HepG2 (cell line): Measurements from ENCODE around the gene ATP5F1C. TPM values are rescaled to one million over a fixed set of nuclear protein-coding genes. Genes with fewer than 3 reads are reported as not detected.
A peak's percentile ranks its signal among the peaks of the same experiment; 100 is the strongest.

Source experiments
- AHDC1 ChIP-seq: sonication (generic); formaldehyde crosslinking; IDR thresholded peaks from 2 replicates; pipeline ENCODE4 v1.5.1; 2020; ENCODE audit warnings: mild to moderate bottlenecking, missing genetic modification reagents, borderline replicate concordance
- BRD4 ChIP-seq: sonication (generic); formaldehyde crosslinking; IDR thresholded peaks from 2 replicates; pipeline ENCODE4 v1.4.0; 2020; ENCODE audit warnings: missing genetic modification reagents
- MYNN ChIP-seq: sonication (generic); formaldehyde crosslinking; IDR thresholded peaks from 2 replicates; pipeline ENCODE4 v1.4.0; 2020; ENCODE audit warnings: mild to moderate bottlenecking, low read depth, missing genetic modification reagents
- NCOA1 ChIP-seq: sonication (generic); formaldehyde crosslinking; IDR thresholded peaks from 2 replicates; pipeline ENCODE4 v1.9.0; 2021; ENCODE audit warnings: missing genetic modification reagents
- PHF21A ChIP-seq: sonication (generic); formaldehyde crosslinking; IDR thresholded peaks from 2 replicates; pipeline ENCODE4 v1.5.0; 2020; ENCODE audit warnings: mild to moderate bottlenecking, missing genetic modification reagents
- PRDM15 ChIP-seq: sonication (generic); formaldehyde crosslinking; IDR thresholded peaks from 2 replicates; pipeline ENCODE4 v1.4.0; 2020; ENCODE audit warnings: missing genetic modification reagents
- YY1 ChIP-seq: IDR thresholded peaks from 2 replicates; pipeline ENCODE4 v1.6.1; 2011; ENCODE audit warnings: low read length, low read depth, moderate library complexity, mild to moderate bottlenecking; ENCODE audit not compliant: insufficient read depth, insufficient replicate concordance
- ZFP36 ChIP-seq: fragments of 150-350 bp; IDR thresholded peaks from 2 replicates; pipeline ENCODE4 v1.6.1; 2018; ENCODE audit warnings: borderline replicate concordance, low read length, low read depth; ENCODE audit not compliant: partially characterized antibody
- ZNF143 ChIP-seq: sonication (generic); formaldehyde crosslinking; IDR thresholded peaks from 2 replicates; pipeline ENCODE4 v1.4.0; 2020; ENCODE audit warnings: missing genetic modification reagents
- ZNF24 ChIP-seq: fragments of 450-650 bp; IDR thresholded peaks from 2 replicates; pipeline ENCODE4 v1.6.1; 2017; ENCODE audit warnings: antibody characterized with exemption, mild to moderate bottlenecking
- ZNF33A ChIP-seq: sonication (generic); formaldehyde crosslinking; IDR thresholded peaks from 2 replicates; pipeline ENCODE4 v1.5.1; 2020; ENCODE audit warnings: missing genetic modification reagents, mild to moderate bottlenecking, moderate library complexity, borderline replicate concordance
- ZSCAN20 ChIP-seq: sonication (generic); formaldehyde crosslinking; IDR thresholded peaks from 2 replicates; pipeline ENCODE4 v1.4.0; 2020; ENCODE audit warnings: missing genetic modification reagents, mild to moderate bottlenecking, borderline replicate concordance
- polyA plus RNA-seq, 8 experiments: library from polyadenylated mRNA; depleted of rRNA in 3 of 8; stranded (reverse) in 7 of 8; unstranded in 1 of 8; fragments of >200 nt; fragmentation: Illumina TruSeq in 4 of 8; extraction: Trizol in 4 of 8; gene quantifications; 2 replicates each; pipeline versions ENCODE4 v1.2.1 to v1.2.3, GENCODE V29; 2011 to 2016; ENCODE audit warnings: low read depth in 4 of 8, missing spikeins in 1 of 8, mixed read lengths in 1 of 8; ENCODE audit not compliant: insufficient read depth in 1 of 8
- total RNA-seq, 5 experiments: library from RNA; depleted of rRNA; stranded (reverse); fragments of >200 nt; fragmentation: Illumina TruSeq; extraction: Trizol; gene quantifications; 2 replicates each; pipeline ENCODE4 v1.2.3, GENCODE V29; 2016; ENCODE audit warnings: low read depth in 1 of 5
- TF ChIP-seq, protein P1 (sequence below): sonication (generic); formaldehyde crosslinking; conservative IDR thresholded peaks from 2 replicates; pipeline ENCODE4 v1.4.0; 2020; ENCODE audit warnings: missing genetic modification reagents
- TF ChIP-seq, protein P2 (sequence below): sonication (generic); formaldehyde crosslinking; IDR thresholded peaks from 2 replicates; pipeline ENCODE4 v1.5.0; 2020; ENCODE audit warnings: mild to moderate bottlenecking, missing genetic modification reagents

The ATP5F1C gene
- total and polyA plus RNA-seq, 2 of the 13 experiments (the other 11 are each of a cell fraction or from before 2014, with no cell fraction given): 407 to 416 TPM

GRCh38 chr10:7787857-7788638 lies at the start of gene ATP5F1C, which contains the start of gene KIN (continued):
- TF ChIP-seq NCOA1 (no peak), ZNF143 (CRISPR knock-in tag) (peak; percentile 51), ZFP36 (no peak), PHF21A (CRISPR knock-in tag) (no peak), BRD4 (CRISPR knock-in tag) (0 out of 2 replicates have a peak, but pooled peaks have one; percentile 54), ZSCAN20 (CRISPR knock-in tag) (no peak), PRDM15 (no peak), YY1 (peak; percentile 83), ZNF33A (CRISPR knock-in tag) (no peak), ZNF24 (no peak), AHDC1 (CRISPR knock-in tag) (0 out of 2 replicates have a peak, but pooled peaks have one; percentile 29), MYNN (CRISPR knock-in tag) (peak; percentile 44; the same call in 1 of the 2 replicates)
- TF ChIP-seq, protein P1, sequence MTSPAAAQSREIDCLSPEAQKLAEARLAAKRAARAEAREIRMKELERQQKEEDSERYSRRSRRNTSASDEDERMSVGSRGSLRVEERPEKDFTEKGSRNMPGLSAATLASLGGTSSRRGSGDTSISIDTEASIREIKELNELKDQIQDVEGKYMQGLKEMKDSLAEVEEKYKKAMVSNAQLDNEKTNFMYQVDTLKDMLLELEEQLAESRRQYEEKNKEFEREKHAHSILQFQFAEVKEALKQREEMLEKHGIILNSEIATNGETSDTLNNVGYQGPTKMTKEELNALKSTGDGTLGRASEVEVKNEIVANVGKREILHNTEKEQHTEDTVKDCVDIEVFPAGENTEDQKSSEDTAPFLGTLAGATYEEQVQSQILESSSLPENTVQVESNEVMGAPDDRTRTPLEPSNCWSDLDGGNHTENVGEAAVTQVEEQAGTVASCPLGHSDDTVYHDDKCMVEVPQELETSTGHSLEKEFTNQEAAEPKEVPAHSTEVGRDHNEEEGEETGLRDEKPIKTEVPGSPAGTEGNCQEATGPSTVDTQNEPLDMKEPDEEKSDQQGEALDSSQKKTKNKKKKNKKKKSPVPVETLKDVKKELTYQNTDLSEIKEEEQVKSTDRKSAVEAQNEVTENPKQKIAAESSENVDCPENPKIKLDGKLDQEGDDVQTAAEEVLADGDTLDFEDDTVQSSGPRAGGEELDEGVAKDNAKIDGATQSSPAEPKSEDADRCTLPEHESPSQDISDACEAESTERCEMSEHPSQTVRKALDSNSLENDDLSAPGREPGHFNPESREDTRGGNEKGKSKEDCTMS (CRISPR knock-in tag): no peak
- TF ChIP-seq, protein P2, sequence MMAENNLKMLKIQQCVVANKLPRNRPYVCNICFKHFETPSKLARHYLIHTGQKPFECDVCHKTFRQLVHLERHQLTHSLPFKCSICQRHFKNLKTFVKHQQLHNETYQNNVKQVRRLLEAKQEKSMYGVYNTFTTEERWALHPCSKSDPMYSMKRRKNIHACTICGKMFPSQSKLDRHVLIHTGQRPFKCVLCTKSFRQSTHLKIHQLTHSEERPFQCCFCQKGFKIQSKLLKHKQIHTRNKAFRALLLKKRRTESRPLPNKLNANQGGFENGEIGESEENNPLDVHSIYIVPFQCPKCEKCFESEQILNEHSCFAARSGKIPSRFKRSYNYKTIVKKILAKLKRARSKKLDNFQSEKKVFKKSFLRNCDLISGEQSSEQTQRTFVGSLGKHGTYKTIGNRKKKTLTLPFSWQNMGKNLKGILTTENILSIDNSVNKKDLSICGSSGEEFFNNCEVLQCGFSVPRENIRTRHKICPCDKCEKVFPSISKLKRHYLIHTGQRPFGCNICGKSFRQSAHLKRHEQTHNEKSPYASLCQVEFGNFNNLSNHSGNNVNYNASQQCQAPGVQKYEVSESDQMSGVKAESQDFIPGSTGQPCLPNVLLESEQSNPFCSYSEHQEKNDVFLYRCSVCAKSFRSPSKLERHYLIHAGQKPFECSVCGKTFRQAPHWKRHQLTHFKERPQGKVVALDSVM: 0 out of 2 replicates have a peak, but pooled peaks have one; percentile 36
